Measurements from ENCODE around the gene ADNP2.

The ADNP2 gene

DNA sequence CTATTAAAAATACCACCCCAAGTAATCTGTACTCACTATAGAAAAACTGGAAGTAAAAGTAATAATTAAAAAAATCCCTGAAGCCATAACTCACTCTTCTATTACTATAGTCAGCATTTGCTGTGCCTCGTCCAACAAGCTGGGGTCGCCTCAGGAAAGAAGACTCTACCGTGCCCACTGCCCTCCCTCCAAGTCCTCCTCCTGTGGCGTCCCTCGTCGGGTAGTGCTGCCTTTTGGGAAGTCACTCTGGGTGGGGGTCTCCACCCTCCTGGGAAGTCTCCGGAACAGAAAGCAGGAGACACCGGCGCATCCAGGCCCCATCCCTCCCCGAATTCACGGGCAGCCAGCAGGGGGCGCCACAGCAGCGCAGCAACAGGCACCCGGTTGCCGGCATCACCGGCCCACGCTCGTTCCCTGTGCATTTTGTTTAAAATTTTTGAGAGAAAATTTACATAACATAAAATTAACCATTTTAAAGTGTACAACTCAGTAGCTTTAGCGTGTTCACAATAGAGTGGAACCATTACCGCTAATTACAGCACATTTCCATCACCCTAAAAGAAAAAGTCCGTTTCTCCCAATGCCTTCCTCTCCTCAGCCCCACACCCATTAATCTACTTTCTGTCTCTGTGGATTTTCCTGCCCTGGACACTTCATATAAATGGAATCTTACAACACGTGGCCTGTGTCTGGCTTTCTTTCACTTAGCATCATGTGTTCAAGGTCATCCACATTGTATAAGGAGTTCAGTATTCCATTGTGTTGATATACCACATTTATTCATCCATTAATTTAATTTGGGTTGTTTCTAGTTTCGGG, 62.2 kb downstream of the ADNP2 start:
- no peak for DNase-seq (ENCODE audit: low read depth)

DNA sequence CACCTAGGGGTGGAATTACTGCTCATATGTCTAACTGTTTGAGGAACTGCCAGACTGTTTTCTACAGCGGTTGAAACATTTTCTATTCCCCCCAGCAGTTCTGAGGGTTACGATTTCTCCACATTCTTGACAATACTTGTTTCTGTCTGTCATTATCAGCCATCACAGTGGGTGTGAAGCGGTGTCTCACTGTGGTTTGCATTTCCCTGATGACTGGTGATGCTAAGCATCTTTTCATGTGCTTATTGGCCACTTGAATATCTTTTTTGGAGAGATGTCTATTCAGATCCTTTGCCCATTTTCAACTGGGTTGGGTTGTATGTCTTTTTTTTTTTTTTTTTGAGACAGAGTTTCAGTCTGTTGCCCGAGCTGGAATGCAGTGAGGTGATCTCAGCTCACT, 63.0 kb downstream of the ADNP2 start:
- DNase-seq (ENCODE audit: low read depth): no peak

DNA sequence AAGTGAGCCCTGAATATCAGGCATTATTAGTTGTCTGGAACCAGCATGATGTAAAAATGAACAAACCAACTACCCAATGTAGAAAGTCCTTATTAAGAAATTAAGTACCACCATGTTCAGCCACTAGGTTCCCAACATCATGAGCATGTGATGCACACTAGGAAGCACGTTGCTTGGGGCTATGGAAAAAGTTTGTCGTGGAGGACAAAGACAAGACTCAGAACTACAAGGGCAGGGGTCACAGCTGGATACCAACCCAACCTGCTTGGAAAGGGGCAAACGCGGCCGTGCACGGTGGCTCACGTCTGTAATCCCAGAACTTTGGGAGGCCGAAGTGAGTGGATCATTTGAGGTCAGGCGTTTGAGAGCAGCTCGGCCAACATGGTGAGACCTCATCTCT, 64.0 kb downstream of the ADNP2 start:
- DNase-seq (ENCODE audit: low read depth): no peak

DNA sequence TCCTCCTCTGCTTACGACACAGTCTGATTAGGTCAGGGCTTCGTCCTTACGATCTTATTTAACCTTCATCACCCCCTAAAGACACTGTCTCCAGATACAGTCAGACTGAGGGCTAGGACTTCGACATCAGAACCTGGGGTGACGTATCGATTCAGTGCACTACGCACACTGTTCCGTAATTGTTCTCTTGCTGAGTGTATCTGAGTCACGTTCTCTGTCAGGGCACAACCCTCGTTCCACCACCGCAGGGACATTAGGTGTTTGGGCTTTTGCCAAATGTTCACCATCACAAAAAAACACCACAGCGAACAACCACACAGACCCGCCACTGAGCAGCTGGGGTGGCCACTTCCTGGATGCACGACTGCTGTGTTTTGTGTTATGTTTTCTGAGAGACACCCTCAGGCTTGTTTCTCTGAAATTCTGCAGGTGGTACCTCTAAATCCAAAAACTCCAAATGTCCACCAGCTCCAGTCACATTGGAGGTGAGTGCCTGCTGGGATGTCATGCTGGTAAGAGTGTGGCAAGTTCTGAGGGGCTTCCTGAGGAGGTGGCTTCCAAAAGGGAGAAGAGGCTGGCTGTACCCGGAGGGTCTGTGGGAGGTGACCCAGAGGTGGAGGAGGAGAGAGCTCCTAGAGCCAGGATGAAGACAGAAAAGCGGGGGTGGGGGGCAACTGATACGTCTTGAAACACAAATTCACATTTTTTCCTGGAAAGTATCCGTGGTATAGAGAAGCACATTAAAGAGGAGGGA, 66.6 kb downstream of the ADNP2 start:
- no peak for DNase-seq (ENCODE audit: low read depth)

DNA sequence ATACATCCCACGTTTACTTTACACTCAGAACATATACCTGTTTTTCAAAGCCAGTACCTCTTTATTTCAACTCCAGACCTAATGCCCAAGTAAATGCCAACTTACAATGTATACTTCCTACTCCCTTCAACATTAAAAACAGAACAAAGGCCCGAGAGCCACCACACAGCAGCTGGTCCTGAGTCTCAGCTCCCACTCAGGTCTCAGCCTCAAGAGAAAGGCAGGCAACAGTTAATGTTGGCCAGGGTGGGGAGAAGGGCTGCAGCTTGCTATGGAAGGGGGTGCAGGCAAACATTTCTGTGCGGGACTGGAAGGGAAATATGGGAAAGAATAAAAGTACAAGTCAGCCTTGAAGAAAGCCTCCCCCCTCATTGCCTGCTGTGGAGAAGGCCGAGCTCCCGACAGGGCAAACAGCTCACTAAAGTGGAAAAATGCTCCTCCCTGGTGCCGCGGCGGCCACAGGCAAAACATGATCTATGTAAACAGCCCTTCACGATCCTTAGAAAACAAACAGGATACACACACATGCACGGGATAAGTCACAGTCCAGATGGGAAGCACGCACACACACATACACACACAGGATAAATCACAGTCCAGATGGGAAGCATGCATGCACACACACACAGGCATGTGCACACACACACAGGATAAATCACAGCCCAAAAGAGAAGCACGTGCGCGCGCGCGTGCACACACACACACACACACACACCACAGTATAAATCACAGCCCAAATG, 67.4 kb downstream of the ADNP2 start:
- no peak for DNase-seq (ENCODE audit: low read depth)

DNA sequence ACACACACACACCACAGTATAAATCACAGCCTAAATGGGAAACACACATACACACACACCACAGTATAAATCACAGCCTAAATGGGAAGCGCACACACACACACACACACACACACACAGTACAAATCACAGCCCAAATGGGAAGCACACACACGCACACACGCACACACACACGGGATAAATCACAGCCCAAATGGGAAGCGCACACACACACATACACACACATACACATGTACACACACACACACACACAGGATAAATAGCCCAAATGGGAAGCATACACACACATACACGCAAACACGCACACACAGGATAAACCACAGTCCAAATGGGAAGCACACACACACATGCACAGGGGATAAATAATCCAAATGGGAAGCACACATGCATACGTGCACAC, 68.1 kb downstream of the ADNP2 start:
- no peak for DNase-seq (ENCODE audit: low read depth)

DNA sequence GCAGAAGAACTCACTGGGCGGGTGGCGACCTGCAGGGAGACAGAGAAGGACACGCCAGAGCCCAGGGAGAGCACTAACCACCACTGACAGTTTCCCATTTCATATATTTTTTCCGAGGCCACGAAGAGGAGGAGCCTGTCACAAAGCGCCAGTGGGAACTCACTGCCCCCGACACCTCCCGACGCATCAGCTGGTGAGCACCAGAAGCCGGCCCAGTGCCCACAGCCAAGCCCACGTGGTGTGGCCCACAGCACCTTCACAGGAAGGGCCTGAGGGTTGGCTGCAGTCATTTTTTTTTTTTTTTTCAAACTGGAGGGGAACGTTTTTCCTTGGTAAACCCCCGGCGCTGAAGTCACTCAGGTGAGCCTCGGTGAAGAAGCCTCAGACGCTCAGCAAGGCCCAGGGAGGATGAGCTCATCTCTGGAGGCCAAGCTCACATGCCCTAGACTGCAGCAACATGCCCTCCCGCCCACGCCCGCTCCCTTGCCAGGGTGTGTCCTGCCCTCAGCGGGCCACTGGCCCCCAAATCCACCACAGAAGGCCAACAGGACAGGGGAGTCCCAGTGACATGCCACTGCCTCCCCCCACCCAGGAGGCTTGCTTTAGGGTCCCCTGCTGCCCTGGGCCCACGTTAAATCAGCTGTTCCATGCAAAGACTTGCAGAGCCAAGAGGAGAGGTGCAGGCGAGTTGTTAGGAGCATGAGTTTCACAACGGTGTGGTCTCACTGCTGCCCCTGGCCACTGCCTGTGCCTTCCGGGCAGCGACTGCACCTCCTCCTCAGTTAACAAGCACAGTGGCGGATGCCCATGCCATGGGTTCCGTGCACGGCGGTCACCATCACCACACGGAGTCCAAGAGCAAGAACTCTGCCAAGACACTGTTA, 70.1 kb downstream of the ADNP2 start:
- no peak for DNase-seq (ENCODE audit: low read depth)

DNA sequence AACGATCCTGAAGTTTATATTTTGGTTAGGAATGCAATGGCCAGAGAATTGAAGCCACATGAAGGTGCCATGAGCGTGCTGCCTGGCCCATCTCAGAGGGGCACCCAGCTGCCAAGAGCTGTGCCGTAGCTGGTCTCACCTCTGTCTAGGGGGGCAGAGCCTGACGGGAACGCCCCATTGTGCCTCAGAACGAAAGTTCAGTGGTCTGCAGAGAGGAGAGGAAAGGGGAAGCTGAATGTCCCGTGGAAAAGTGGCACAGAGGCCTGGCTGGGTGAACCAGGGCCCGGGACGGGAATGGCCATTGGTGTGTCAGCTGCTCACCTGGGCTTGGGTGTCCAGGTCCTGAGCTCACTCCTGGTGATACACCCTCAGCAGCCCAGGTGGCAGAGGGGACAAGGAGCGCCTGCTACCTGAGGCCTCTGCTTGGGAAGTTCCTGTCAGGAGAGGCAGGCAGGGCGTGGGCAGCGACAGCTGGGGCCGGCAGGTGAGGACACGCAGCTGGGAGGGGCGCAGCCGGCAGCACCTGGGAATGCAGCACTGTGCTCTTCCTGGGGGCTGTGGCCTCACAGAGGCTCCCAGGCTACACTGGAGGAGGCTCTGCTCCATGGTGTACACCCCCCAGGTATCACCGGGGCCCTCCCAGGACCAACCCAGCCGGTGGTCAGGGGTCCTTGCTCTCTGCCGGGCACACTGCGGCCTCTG, 70.9 kb downstream of the ADNP2 start:
- no peak for DNase-seq (ENCODE audit: low read depth)

DNA sequence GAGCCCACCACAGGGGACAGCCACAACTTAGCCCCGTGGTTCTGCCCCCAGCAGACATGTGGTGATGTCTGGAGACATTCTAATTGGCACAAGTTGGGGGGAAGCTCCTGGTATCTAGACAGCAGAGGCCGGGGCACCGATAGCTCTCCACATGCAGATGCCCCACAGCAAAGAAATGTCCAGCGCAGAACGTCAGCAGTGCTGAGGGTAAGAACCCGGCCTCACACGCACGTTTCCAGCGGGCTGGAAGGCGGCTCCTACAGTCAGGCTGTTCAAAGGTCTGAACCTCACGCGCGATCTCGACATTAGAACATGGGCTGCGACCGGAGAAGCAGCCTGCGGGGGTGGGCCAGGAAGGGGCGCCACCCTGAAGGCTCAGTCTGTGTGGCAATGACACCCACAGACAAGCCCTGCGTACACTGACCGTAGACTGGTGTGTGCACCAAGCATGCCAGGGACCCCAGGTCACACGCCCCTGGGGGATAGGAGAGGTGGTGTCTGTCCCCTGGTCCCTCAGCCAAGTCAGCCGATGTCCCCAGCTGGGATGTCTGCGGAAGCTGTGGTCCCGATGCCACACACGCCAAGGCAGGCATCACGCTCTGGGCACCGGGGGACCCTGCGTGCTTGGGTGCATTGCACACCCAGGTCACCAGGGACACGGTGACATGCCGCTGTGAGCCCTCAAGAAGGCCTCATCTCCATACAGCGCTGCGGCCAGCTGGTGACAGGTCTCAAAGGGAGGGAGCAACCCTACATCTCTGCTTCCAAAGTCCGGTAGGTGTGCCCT, 71.9 kb downstream of the ADNP2 start:
- DNase-seq (ENCODE audit: low read depth): no peak

DNA sequence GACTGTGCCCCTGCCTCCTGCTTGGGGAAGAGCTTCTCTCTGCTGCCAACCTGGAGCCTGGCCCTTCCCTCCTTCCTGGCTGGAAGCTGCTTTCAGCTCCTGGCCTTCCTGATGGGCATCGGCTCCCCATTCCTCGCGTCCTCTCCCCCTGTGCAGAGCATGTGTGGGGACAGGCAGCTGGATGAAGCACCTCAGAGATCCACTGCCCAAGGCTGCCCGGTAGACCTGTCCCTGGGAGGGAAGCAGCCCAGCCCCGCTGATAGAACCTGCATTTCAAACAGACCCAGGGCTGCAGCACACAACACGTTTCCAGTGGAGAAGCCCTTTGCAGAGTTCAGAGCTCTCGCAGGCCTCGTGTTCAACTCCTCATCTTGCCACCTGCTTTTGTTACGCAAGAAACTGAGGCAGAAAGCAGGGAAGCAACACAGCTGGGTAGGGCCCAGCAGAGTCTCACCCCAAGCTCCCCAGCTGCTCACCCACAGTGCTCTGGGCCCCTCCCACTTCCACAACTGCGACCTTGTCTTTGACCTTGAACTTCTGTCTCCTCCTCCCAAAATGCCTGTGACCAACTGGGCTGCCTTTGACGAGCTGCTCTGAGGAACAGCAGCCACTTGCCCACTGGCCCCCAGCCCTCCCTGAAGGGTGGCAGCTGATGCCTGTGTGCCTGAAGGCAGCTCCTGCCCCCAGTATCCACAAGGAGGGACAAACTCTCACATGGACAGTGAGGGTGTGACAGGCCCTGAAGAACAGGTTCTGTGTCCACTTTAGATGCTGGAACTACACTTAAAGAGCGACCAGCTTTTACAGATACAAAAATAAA, 72.8 kb downstream of the ADNP2 start:
- no peak for DNase-seq (ENCODE audit: low read depth)

DNA sequence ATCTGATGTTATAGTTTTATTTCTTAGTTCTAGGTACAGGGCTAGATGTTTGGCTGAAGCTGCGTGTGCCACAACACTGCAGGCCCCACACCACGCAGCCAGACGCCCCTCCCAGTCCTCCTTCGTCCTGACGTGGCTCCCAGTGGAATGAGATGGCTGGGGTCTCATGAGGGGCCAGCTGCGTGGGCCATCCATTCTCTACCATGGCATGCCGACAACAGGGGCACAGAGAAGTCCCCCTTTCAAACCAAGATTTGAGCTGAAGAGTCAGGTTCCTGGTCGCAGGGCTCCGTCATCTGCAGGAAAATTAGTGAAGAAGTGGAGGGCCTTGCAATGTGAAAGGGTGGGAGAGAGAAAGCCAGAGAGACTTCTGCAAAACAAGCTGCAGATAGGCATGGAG, 73.8 kb downstream of the ADNP2 start:
- DNase-seq (ENCODE audit: low read depth): no peak

DNA sequence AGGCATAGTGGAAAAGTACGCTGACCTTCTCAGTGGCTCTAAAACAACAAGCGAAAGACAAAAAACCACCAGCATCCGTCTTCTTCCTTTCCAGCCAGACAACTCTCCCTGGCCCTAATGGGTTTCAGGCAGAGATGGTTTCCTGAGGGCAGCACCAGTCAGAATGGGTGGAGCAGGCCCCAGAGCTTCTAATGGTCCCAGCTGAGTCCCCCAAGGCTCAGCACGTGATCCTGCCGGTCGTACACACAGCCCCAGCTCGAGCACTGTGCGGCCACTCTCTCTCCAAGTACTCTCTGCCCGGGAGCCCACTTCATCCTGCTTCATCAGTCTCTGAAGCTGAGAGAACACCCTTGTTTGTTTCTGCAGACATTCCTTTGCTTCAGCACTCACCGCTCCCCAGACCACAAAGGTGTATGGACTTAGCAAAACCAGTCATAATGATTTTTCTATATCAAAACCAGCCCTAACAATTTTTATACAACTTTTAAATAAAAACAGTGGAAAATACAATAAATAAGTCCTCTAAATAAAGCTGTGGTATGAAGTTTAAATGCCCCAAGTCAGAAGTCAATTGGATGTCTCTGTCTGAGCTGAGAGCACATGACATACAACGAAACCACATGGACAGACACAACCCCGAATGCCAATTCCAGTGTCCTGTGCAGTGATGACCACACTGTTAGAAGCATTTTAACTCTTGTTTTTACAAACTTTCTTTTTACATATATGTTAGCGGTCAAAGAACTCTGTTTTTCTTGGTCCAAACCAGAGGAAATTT, 74.4 kb downstream of the ADNP2 start:
- DNase-seq (ENCODE audit: low read depth): no peak

DNA sequence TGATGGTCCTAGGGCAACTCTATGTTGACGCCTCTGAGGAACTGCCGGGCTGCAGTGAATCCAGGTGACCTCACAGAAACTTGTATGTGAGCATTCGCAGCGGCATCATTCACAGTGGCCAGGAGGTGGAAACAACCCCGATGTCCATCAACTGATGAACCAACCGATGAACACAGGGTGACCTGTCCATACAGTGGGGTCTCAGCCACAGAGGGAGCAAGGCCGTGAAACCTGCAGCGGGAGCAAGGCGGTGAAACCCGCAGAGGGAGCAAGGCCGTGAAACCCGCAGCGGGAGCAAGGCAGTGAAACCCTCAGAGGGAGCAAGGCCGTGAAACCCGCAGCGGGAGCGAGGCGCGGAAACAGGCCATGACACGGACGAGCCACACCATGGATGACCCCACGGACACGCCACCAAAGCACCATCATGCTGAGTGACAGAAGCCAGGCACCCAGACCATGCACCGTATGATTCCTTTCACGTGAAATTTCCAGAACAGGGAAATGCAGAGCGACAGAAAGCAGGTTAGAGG, 75.2 kb downstream of the ADNP2 start:
- DNase-seq (ENCODE audit: low read depth): no peak

DNA sequence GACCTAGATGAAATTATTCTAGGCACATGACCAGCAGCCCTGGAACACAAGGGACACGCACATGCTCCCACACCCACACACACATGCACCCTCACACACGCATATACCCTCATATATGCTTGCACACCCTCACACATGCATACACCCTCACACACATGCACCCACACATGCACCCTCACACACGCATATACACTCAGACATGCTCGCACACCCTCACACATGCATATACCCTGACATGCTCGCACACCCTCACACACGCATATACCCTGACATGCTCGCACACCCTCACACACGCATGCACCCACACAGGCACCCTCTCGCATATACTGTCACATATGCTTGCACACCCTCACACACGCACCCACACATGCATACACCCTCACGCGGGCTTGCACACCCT, 76.5 kb downstream of the ADNP2 start:
- no peak for DNase-seq (ENCODE audit: low read depth)

DNA sequence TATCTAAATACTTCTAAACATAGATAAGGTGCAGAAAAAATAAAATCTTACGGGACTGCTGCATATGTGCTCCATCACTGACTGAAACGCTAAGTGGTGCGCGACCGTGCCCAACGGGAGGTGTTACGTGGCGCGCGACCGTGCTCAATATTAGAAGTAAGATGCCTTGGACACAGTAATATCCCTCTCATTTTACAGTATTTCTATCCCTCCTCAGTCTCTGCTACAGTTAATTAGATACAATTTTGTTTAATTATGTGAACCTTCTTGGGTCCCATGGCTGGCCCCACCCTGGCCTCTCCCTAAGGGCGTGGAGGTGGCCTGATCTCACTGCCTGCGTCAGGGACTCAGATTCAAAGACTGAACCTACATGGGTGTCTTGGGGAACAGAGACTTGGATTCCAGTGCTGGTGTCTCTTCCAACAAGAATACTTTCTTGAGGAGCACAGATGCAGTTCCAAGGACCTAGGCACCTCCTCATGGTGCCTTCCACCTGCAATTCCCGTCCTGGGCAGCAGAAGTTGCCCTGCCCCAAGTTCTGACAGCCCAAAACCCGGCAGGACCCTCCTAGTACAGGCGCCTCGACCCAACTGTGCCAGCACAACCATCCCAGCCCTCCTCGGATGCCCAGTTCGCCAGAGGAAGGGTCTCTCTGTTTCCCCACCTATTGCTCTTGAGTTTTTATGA, 79.0 kb downstream of the ADNP2 start:
- DNase-seq (ENCODE audit: low read depth): no peak

DNA sequence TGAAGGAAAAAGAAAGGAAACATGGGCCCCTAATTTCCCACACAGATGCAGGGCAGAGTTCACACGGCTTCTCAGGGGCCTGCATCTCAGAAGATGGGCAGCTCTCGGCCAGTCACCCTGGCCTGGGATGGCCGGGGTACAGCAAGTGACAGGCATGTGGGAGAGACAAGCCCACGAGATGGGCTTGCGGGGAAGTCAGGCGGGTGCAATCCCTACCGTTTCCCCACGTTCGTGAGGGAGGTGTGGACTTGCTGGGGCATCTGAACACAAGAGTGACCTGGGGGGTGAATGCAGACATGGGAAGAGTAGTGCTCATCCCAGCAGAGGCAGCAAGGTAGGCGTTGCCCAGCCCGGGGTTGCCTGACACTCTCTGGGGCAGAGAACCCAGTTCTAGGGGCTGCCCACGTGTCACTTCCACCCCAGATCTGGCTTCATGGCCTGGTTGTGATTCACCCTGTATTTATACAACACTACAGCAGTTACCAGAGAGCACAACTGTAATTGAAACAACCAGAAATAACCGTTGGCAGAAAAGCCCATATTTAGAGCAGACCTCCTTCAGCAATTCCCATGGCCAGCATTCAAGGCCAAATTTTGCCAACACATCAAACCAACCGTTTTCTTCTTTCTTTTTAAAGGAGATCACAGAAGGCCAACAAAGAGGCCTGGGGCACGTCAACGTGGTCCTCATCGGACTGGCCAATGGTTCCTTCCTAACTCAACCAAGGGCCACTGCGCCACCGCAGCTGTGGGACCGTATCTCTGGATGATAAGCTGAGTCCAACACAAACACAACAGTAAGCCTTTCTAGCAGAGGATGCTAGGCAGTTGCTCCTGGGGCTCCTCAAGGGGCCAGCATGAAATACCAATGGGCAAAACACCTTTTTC, 79.8 kb downstream of the ADNP2 start:
- no peak for DNase-seq (ENCODE audit: low read depth)

DNA sequence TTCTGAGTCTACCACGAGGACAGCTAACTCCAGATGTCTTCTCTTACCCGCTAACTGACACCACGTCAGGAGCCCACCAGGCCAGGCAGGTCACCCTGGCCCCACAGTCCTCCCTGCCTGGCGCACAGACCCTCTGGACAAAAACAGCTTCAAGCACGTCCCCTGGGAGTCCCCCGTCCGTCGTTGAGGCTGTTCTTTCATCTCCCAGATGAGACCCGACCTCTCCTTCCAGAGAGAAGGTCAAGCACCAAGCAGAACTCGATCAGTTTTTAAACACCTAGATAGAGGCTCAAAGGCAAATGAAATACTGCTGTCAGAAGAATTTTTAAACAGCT, 80.4 kb downstream of the ADNP2 start:
- DNase-seq (ENCODE audit: low read depth): no peak
